22Rv1 (cell line): ENCODE data around the gene TMEM91.

Experiments
- CTCF ChIP-seq: fragments of 450-650 bp; IDR thresholded peaks from 2 replicates; pipeline ENCODE4 v1.5.1; 2017; ENCODE audit warnings: mild to moderate bottlenecking
- ZFX ChIP-seq: fragments of 450-650 bp; IDR thresholded peaks from 2 replicates; pipeline ENCODE4 v1.6.1; 2017; ENCODE audit warnings: antibody characterized with exemption, borderline replicate concordance

DNA sequence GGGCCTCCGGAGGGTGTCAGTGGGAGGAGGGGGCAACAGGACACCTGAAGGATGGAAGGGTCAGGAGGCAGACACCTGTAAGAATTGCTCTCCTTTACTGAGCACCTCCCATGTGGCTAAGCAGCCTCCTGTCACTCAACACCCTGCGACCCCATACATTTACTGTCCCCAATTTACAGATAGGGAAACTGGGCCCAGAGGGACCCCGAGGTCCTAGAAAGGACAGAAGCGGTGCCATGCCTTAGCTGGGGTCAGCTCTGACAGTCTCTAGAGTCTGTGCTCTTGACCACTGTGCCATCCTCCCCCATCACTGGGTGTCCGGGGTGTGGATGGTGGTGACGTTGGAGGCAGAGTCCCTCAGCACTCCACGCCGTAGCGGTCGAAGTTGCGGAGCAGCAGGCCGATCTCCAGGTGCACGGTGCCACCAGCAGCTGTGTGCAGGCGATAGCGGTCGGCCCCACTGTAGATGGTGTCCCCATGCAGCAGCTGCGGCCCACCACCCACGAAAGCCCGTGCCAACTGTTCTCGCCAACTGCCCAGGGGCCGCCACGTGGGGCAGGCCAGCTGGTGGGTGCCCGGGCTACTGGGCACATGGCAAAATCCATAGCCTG, 21.9 kb upstream of the TMEM91 start:
- no peak for TF ChIP-seq CTCF
- no peak for TF ChIP-seq ZFX
